HL-60 (cell line): ENCODE results near the gene SLC24A3.

Source experiments
- CTCF ChIP-seq: IDR thresholded peaks from one replicate; pipeline ENCODE4 v1.5.1; 2011; ENCODE audit warnings: low read length, control low read depth, inconsistent platforms; ENCODE audit not compliant: insufficient read depth
- GABPA ChIP-seq: IDR thresholded peaks from 2 replicates; pipeline ENCODE4 v1.6.1; 2012; ENCODE audit warnings: low read depth
- POLR2AphosphoS5 ChIP-seq: IDR thresholded peaks from 2 replicates; pipeline ENCODE4 v1.6.1; 2012; ENCODE audit warnings: low read depth
- REST ChIP-seq: IDR thresholded peaks from 2 replicates; pipeline ENCODE4 v1.6.1; 2012; ENCODE audit warnings: low read depth; ENCODE audit not compliant: insufficient replicate concordance

GRCh38 chr20:19478320-19478895, 266.0 kb downstream of the SLC24A3 start:
- no peak for TF ChIP-seq CTCF
- TF ChIP-seq GABPA = no peak
- TF ChIP-seq REST = no peak
- TF ChIP-seq POLR2AphosphoS5 = no peak
